ENCODE data around the gene ABLIM1.

The ABLIM1 gene

DNA sequence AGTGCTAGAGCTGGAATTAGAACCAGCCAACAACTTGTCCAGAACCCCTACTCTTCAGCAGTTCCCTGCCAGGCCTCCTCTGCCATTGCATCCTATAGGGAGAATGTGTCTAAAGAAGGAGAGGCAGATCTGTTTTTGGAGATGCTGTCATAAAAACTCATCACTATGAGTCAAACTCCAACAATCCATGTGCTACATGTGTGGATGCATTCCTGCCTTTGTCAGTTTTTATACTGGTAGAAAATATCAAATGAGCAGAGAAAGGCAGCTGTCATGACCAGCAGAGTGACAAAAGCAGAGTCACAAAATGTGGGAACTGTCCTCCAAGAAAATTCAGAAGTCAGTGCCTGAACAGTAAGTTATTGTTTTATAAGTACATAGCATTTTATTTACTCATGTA, 93.0 kb downstream of the ABLIM1 start:
- no peak for FAIRE-seq
- TF ChIP-seq PAX5 (IDR thresholded peaks at IDR 0.05; ENCODE audit: insufficient read depth, low read length, severe bottlenecking), result no peak
- TF ChIP-seq POU2F2 (IDR thresholded peaks at IDR 0.05; ENCODE audit: low read depth, low read length), result no peak
- no peak for TF ChIP-seq TAF1 (IDR thresholded peaks at IDR 0.05; ENCODE audit: low read depth, low read length)
- TF ChIP-seq SPI1 (IDR thresholded peaks at IDR 0.05; ENCODE audit: low read depth, low read length), result no peak
- no peak for TF ChIP-seq POLR2A (IDR thresholded peaks at IDR 0.05; ENCODE audit: low read depth, low read length)
- no peak for TF ChIP-seq POLR2AphosphoS5 (IDR thresholded peaks at IDR 0.05; ENCODE audit: low read depth, low read length)
- DNase-seq (ENCODE audit: insufficient read length, low spot score), result no peak

DNA sequence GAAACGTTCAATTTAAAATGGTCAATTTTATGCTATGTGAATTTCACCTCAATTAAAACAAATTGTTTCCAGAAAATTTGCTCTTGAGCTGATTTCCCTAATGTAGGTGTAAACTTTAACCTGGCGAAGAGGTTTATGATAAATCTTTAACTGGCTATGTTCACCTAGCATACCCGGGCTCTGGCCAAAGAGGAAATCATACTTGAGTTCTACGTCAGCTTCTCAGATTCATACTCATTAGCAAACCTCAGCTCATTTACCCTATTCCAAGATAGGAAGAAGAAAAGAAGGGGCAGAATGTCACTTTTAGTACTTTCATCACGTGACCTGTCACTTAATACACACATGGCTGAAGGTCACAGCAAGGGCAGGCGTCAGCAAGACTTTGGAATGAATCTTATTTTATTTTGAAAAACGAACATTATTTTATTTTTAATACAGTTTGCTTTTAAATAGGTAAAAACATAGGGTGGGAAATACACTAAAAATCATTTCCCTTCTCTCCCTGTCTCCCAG, 97.0 kb downstream of the ABLIM1 start:
- FAIRE-seq, result no peak
- TF ChIP-seq POLR2AphosphoS5 (IDR thresholded peaks at IDR 0.05; ENCODE audit: low read depth, low read length) (no peak), TAF1 (IDR thresholded peaks at IDR 0.05; ENCODE audit: low read depth, low read length) (no peak), POU2F2 (IDR thresholded peaks at IDR 0.05; ENCODE audit: low read depth, low read length) (no peak), PAX5 (IDR thresholded peaks at IDR 0.05; ENCODE audit: insufficient read depth, low read length, severe bottlenecking) (no peak), POLR2A (IDR thresholded peaks at IDR 0.05; ENCODE audit: low read depth, low read length) (no peak), SPI1 (IDR thresholded peaks at IDR 0.05; ENCODE audit: low read depth, low read length) (no peak)

DNA sequence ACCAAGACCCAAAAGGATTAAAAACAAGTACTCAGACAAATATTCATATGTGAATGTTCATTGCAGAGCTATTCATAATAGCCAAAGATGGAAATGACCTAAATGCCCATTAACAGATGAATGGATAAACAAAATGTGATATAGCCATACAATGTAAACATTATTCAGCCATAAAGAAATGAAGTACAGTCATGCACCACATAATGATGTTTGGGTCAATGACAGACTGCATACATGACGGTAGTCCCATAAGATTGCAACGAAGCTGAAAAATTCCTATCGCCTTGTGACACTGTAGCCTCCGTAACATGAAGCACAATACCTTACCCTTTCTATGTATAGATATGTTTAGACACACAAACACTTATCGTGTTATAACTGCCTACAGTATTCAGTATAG, 97.9 kb downstream of the ABLIM1 start:
- DNase-seq (ENCODE audit: insufficient read length, low spot score) (no peak), FAIRE-seq (no peak)
- TF ChIP-seq POU2F2 (IDR thresholded peaks at IDR 0.05; ENCODE audit: low read depth, low read length) (no peak), SPI1 (IDR thresholded peaks at IDR 0.05; ENCODE audit: low read depth, low read length) (no peak), POLR2A (IDR thresholded peaks at IDR 0.05; ENCODE audit: low read depth, low read length) (no peak), TAF1 (IDR thresholded peaks at IDR 0.05; ENCODE audit: low read depth, low read length) (no peak), PAX5 (IDR thresholded peaks at IDR 0.05; ENCODE audit: insufficient read depth, low read length, severe bottlenecking) (no peak), POLR2AphosphoS5 (IDR thresholded peaks at IDR 0.05; ENCODE audit: low read depth, low read length) (no peak)

More for the DNA sequence above, 97.0 kb downstream of the ABLIM1 start:
- DNase-seq (ENCODE audit: insufficient read length, low spot score), result no peak

DNA sequence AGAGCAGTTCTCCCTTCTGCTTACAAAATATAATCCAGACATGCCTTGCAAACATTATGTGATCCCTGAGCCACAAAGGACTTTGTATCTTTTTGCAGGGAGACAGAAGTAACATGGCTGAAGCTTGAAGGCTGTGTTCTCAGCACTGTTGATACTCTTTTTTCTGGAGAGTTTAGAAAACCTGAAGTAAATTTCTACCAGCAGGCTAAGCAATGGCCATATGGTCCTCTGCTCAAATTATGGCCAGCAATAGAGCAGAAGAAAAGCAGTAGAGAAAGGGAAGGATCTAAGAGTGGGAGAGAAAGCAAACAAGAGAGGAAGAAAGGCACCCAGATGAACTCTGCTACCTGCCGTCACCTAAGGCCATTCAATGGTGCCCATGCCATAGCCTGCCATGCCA, 98.4 kb downstream of the ABLIM1 start:
- TF ChIP-seq POLR2AphosphoS5 (IDR thresholded peaks at IDR 0.05; ENCODE audit: low read depth, low read length) (no peak), POLR2A (IDR thresholded peaks at IDR 0.05; ENCODE audit: low read depth, low read length) (no peak), PAX5 (IDR thresholded peaks at IDR 0.05; ENCODE audit: insufficient read depth, low read length, severe bottlenecking) (no peak), SPI1 (IDR thresholded peaks at IDR 0.05; ENCODE audit: low read depth, low read length) (no peak), POU2F2 (IDR thresholded peaks at IDR 0.05; ENCODE audit: low read depth, low read length) (no peak), TAF1 (IDR thresholded peaks at IDR 0.05; ENCODE audit: low read depth, low read length) (no peak)
- no peak for FAIRE-seq
- no peak for DNase-seq (ENCODE audit: insufficient read length, low spot score)

DNA sequence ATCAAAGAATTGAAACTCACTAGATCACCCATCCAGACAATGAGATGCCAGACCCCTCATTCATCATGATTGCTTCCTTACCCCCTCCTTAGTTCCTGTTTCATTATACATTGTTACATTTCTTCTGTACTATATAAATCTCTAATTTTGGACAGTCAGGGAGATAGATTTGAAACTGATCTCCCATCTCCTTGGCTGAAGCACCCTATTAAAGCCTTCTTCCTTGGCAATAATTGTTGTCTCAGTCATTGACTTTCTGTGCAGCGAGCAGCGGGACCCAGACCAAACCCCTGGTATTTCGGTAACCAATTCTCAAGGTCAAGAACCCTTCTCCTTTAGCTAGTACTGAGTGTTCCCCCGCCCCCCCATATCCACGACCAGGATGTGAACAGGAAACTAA, 100.2 kb downstream of the ABLIM1 start:
- DNase-seq (ENCODE audit: insufficient read length, low spot score), result no peak
- no peak for TF ChIP-seq POLR2A (IDR thresholded peaks at IDR 0.05; ENCODE audit: low read depth, low read length)
- no peak for TF ChIP-seq POU2F2 (IDR thresholded peaks at IDR 0.05; ENCODE audit: low read depth, low read length)
- TF ChIP-seq TAF1 (IDR thresholded peaks at IDR 0.05; ENCODE audit: low read depth, low read length), result no peak
- TF ChIP-seq SPI1 (IDR thresholded peaks at IDR 0.05; ENCODE audit: low read depth, low read length), result no peak
- no peak for FAIRE-seq

DNA sequence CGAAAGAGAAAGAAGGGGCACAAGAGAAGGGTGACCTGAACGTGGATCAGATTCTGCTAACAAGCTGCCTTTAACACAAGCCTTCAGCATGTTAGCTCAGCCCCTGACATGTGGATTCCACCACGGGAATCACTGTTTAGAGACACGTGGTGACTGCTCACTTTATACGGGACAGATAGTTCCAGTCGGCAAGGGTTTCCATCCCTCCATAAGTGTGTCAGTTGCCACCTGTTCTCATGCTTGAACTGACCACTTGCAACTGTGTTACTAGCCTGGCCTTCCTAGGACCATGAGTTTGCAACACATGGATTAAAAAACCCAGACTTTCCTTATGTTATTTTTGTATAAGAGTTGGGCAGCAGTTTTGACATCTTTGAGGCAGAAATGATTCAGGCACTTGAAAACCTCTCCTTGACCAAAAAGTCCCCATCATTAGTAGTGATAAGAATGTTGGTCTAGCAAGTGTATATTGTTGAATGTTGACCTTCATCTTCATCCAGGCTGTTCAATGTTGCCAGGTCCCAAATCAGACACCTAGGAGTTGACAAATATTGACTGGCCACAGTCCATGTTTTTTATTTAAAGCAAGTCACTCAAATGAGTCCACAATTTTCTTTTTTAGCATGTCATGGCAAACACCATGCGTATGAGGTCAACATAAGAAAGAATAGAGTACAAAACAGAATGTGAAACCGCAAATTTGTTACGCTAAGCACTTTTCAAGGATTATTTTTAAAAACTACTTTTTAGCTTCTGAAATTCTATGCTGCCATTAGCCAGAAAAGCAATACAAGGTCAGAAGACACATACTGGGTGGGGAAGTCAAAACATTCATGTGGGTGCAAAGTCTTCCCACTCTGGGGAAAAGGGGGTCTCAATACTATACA, 101.6 kb downstream of the ABLIM1 start:
- no peak for DNase-seq (ENCODE audit: insufficient read length, low spot score)
- TF ChIP-seq POLR2AphosphoS5 (IDR thresholded peaks at IDR 0.05; ENCODE audit: low read depth, low read length), result no peak
- TF ChIP-seq POLR2A (IDR thresholded peaks at IDR 0.05; ENCODE audit: low read depth, low read length), result no peak
- TF ChIP-seq POU2F2 (IDR thresholded peaks at IDR 0.05; ENCODE audit: low read depth, low read length), result no peak
- no peak for TF ChIP-seq TAF1 (IDR thresholded peaks at IDR 0.05; ENCODE audit: low read depth, low read length)
- no peak for TF ChIP-seq SPI1 (IDR thresholded peaks at IDR 0.05; ENCODE audit: low read depth, low read length)
- no peak for TF ChIP-seq PAX5 (IDR thresholded peaks at IDR 0.05; ENCODE audit: insufficient read depth, low read length, severe bottlenecking)
- no peak for FAIRE-seq

DNA sequence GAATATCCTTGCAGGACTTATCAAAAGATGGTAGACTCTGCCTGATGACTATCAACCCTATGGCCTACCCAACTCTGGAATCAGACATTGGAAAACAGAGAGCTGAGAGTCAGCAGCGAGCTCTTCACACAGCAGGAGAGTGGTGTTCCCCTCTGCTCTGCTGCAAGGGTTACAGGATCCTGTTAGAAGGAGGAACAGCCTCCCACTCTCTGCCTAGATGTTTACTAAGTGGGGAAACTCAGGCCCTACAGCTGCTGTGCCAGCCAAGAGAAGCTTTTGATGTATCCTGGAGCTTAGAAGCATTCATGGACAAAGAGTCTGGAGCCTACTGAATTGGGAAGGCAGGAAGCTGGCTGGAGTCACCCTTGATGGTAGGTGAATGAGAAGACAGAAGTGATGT, 104.6 kb downstream of the ABLIM1 start:
- TF ChIP-seq TAF1 (IDR thresholded peaks at IDR 0.05; ENCODE audit: low read depth, low read length), result no peak
- TF ChIP-seq POLR2AphosphoS5 (IDR thresholded peaks at IDR 0.05; ENCODE audit: low read depth, low read length), result no peak
- TF ChIP-seq PAX5 (IDR thresholded peaks at IDR 0.05; ENCODE audit: insufficient read depth, low read length, severe bottlenecking), result no peak
- no peak for TF ChIP-seq SPI1 (IDR thresholded peaks at IDR 0.05; ENCODE audit: low read depth, low read length)
- no peak for TF ChIP-seq POLR2A (IDR thresholded peaks at IDR 0.05; ENCODE audit: low read depth, low read length)
- TF ChIP-seq POU2F2 (IDR thresholded peaks at IDR 0.05; ENCODE audit: low read depth, low read length), result no peak
- no peak for DNase-seq (ENCODE audit: insufficient read length, low spot score)
- FAIRE-seq, result no peak

DNA sequence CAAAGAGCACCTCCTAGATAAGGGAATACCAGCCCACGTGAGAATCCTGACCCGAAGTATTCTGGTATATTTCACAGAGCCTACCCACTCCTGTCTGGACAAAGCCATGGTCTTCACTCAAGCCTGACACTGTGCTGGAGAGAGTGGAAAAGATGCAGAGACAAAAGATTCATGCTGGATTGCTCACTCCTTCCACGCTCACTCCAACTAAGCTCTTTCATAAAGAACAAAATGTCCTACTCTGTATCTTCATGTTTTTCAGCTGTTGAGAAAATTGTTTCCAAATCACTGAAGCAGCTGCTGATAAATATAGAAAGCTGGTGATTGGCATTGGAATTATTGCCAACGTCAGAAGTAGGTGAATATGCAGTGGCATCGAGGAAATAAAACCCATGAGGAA, 106.0 kb downstream of the ABLIM1 start:
- no peak for FAIRE-seq
- no peak for TF ChIP-seq PAX5 (IDR thresholded peaks at IDR 0.05; ENCODE audit: insufficient read depth, low read length, severe bottlenecking)
- no peak for TF ChIP-seq SPI1 (IDR thresholded peaks at IDR 0.05; ENCODE audit: low read depth, low read length)
- no peak for TF ChIP-seq POLR2AphosphoS5 (IDR thresholded peaks at IDR 0.05; ENCODE audit: low read depth, low read length)
- no peak for TF ChIP-seq TAF1 (IDR thresholded peaks at IDR 0.05; ENCODE audit: low read depth, low read length)
- TF ChIP-seq POLR2A (IDR thresholded peaks at IDR 0.05; ENCODE audit: low read depth, low read length), result no peak
- no peak for TF ChIP-seq POU2F2 (IDR thresholded peaks at IDR 0.05; ENCODE audit: low read depth, low read length)
- no peak for DNase-seq (ENCODE audit: insufficient read length, low spot score)

DNA sequence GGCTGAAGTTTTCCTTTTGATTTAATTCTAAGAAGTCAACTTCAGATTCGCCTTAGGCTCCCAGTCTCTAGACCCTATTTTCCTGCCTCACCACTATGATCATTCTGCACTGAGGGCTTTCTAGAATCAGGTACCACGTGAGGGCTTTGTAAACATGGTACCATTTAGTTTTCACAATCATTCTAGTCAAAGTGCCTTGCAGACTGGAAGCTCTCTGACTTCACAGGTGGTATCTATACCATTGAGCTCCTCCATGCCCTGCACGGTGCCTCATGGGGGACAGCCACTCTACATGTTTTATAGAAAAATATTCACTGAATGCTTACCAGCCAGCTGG, 106.5 kb downstream of the ABLIM1 start:
- no peak for TF ChIP-seq SPI1 (IDR thresholded peaks at IDR 0.05; ENCODE audit: low read depth, low read length)
- TF ChIP-seq PAX5 (IDR thresholded peaks at IDR 0.05; ENCODE audit: insufficient read depth, low read length, severe bottlenecking), result no peak
- no peak for TF ChIP-seq TAF1 (IDR thresholded peaks at IDR 0.05; ENCODE audit: low read depth, low read length)
- TF ChIP-seq POLR2AphosphoS5 (IDR thresholded peaks at IDR 0.05; ENCODE audit: low read depth, low read length), result no peak
- TF ChIP-seq POLR2A (IDR thresholded peaks at IDR 0.05; ENCODE audit: low read depth, low read length), result no peak
- TF ChIP-seq POU2F2 (IDR thresholded peaks at IDR 0.05; ENCODE audit: low read depth, low read length), result no peak
- DNase-seq (ENCODE audit: insufficient read length, low spot score) (no peak), FAIRE-seq (no peak)

Data from GM12891 (cell line).